ENCODE measurements around the gene FOXN1.
"Not testable (repeated sequence)": the region's sequence is repeated elsewhere in the genome, so short reads cannot be mapped to it uniquely, and the experiment has no call there.

The FOXN1 gene

DNA sequence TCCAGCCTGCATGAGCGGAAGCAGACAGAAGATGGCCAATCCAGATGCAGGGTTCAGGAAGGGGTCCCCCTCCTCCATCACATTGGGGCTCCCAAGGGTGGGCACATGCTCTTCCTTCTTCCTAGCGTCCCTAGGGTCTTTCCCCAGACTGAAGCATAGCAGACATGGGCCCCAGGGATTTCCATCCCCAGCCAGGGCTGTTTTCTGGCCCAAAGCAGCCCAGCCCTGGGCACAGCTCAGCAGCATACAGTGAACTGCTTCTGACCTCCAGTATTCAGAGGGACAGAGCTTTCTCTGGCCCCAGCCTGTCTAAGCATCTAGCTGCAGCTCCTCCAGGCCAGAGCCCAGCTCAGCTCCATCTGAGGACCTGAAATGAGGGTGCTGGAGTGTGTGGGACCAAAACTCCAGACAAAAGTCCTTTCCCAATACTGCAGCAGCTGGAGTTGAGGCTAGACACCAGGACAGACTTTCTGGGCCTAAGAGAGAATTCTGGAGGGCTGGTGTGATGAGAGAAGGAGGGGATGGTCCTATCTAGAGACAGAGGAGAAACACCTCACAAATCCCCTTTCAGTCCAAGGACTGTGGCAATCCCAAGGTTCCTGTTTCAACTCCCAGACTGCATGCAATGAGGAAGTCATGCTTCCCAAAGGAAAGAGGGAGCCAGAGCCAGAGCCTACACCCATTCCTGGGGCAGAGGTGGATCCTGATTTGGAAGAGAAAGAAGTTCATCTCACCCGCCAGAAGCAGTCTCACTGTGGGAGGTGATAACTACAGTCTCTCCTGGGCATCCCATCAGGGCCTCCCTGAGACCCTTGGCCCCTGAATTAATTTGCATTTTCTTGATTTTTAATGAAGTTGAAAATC is 4.5 kb upstream of the FOXN1 start:
- no peak for DNase-seq

DNA sequence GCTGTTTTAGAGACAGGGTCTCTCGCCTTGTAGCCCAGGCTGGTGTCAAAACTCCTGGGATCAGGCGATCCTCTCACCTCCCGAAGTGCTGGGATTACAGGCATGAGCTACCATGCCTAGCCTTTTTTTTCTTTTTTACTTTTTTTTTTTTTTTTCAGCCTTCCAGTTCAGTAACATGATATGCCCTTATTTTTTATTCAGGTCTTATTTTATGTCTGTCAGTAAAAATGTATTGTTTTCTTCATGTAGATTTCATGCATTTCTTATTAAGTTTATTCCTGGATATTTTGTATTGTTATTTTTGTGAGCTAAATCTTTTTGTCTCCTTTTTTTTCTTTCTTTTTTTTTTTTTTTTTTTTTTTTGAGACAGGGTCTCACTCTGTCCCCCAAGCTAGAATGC is 2.7 kb upstream of the FOXN1 start:
- no peak for DNase-seq

DNA sequence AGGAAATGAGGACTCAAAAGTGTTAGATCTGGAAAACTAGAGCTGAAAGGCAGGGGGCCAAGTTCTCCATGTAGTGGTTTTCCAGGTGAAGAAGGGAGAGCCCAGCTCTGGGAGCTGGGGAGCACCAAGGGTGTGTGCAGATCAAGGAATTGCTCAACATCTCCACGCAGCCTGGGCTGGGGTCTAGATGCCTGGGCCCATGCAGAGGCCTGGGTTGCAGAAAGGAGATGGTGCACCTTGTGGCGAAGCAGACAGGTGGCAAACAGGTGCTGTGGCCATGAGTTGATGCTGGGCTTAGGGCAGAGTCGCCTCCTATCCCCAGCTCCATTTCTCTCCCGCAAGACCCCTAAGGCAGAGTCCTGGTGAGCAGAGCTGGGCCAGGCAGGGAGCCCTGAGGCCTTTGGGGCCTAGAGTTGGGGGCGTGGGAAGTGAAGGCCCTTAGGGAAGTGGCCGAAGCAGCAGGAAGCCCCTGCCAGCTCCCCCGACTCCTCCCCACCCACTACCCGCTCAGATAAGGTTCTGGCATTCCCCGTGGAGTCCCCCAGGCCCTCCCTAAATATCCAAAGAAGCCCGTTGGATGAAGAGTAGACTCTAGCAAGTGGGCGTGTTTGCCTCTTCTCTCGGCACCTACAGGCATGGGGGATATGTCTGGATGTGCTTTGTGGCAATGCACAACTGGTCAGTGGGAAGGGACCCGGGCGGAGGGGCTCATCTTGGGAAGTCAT is 777 bp downstream of the FOXN1 start:
- no peak for DNase-seq

DNA sequence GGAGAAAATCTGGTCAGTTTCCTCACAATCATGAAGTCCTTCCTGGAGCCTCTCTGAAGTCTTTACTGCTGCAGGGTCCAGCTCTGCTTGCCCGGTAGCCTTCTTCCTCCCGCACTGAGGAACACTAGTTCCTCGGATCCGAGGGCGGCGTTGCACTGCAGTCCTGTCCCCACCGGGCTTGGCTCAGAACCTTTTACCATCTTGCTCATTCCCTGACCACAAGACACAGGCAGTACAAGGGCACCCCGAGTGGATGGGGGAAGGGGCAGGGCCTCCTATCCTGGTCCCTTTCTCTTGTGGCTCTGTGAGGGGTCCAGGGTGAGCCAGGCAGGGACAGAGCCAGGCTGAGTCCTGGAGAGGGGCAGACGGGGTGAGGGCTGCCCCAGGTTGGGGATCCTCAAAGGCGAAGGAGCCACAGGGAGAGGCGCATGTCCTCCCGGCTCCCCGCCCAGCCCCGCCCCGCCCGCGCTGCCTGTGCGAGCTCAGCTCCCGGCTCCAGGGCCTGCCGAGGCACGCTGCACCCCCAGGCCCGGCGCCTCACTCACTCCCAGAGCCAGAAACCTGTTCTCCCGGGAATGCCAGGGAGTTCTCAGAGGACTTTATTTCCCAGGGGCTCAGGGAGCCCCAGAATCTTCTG is 1.5 kb downstream of the FOXN1 start:
- DNase-seq = no peak

DNA sequence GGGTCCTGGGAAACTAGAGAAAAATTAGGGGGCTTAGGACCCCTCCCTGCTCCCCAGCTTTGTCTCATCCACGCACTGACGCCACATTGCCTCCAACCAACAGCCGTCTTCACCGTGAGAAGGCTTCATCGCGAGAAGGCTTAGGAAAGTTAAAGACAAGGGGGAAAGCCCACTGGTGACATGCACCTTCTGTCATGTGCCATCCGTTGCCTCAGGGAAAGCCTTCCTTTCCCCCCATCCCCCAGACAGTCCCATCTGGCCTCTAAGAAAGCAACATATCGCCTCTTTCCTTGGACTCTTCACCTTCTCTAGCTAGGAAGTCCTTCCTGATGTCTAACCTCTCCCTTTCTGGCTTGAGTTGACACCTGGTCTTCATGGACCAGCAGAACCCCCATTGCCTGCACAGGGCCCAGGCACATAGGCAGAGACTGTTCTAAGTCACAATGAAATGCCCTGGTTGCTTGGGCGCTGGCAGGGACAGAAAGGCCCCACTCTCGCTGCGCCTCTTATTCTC is 2.1 kb downstream of the FOXN1 start:
- DNase-seq = no peak

DNA sequence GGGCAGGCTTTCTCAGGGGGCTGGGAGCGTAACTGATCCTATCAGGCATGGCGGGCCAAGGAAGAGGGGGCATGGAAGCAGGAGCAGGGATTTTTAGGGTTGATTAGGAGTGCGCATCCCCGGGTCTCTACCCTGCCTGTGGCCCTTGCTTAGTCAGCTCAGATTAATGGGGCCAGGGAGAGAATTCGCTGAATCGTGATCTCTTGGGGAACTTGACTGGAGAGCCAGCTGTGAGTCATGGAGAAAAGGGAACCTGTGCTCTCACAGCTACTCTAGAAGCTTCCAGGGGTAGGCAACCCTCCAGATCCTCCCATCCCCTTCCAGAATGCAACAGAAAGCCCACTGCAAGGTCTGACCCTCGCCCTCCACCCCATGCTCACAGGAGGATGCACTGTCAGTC is 3.6 kb downstream of the FOXN1 start:
- DNase-seq = no peak

DNA sequence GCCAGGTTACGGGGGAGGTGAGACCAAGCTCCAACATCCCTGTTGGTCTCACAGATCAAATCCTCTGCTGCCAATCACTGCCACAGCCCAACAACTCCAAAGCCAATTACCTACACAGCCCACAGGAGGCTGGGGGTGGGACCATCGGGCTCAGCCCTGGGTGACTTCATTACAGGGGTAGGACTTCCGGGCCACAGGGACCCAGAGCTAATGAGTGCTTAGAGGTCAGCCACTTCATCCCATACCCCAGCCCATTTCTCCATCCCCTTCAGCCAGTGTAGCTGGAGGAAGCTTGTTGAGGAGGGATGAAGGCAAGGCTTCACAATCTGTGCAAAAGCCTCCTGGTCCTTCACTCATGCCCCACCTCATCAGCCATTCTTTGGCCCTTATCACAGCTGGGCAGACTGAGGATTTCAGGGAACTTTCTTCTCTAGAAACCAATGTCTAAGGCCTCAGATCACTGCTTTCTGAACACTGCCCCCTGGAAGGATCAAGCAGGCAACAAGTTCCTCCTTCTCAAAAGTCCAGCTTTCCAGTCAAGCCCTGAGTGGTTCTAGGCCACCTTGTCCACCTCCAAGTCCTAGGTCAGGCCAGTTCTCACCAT is 5.8 kb downstream of the FOXN1 start:
- DNase-seq = no peak

DNA sequence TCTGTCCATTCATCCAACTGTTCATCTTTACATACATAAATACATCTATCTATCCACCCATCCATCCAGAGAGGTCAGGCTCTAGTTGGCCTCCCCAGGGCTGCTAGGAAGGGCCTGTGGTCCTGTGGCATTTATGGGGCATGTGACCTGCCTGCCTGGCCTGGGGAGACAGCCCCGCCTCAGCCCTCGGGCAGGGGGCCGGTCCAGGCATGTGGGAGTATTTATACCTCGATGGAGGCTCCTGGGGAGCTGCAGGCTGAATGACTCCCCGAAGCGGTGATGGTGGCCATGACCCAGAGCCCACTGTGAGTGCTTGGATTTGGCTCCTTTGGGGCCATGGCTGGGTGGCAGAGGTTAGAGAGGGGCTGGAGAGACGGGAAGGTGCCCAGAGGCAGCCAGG is 7.3 kb downstream of the FOXN1 start:
- DNase-seq = no peak

DNA sequence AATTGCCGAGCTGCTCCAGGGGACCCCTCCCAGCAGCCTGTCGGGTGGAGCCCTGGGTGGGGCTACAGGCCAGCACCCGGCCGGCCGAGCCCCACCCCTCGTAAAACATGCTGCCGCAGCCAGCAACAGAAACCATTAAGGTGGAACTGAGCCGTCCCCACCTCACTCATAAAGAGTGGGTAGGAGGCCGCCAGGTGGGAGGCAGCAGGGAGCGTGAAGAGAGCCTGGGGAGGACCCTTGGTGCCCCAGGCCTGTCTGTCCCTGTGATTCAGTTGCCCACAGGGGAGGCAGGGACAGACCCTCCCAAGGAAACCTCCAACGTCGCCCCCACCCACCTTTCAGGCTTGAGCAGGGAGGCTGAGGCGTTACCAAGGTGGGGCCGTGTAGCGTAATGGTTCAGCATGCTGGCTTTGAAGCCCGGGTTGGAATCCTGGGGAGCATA is 8.4 kb downstream of the FOXN1 start:
- no peak for DNase-seq

DNA sequence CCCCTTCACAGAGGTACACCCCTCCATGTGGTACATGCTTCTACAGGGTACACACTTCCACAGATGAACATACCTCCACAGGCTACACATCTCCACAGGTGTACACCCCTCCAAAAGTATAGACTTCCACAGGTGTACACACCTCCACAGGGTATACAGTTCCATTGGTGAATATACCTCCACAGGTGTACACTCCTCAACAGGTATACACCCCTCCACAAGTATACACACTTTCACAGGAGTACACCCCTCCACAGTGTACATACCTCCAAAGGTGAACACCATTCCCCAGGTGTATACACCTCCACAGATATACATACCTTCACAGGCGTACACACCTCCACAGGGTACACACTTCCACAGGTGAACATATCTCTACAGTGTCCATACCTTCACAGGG is 9.4 kb downstream of the FOXN1 start:
- no peak for DNase-seq

DNA sequence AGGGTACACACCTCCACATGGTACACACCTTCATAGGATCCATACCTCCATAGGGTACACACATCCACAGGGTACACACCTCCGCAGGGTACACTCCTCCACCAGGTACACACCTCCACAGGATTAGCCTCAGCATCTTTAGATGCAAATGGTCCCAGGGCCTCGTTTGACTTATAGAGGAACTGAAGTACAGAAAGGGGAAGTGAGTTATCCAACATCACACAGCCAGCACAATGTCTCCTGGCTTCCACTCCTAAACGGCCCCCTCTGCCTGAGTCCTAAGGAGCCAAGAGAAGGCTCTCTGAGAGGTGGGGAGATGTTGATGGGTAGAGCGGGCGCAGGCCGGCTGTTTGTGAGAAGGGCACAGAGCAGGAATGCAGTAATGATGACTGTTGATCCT is 12.0 kb downstream of the FOXN1 start:
- DNase-seq = no peak

DNA sequence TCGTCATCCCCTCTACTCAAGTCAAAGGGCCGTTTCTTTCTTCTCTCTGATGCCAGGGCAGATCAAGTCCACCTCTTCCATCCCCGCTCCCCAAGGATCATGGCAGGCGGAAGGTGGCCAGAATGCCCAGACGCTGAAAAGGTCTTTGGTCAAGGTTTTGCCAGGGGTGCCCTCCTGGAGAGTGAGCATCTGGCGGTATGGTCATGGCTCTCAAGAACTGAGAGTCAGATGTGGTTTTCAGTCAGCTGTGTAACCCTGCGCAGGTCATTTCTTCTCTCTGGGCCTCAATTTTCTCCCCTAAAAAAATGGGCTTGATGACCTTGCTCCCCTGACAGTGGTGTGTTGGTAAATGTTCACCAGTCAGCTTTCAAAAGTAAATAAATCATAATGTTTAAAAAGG is 12.4 kb downstream of the FOXN1 start:
- no peak for DNase-seq

DNA sequence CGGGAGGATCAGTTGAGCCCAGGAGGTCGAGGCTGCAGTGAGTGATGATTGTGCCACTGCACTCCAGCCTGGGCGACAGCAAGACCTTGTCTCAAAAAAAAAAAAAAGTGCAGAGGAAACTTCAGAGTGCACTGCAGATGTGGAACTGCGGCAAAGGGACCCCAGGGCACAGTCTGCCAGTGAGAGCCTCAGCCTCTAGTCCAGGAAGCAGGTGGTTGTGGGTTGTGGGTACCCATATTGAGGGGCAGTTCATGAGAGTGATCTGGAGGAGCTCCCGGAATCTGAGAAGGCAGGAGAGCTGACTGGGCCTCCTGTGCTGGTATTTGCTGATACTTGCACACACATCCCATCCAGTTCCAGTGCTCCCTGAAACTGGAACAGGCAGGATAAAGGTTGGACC is 13.1 kb downstream of the FOXN1 start:
- no peak for DNase-seq

DNA sequence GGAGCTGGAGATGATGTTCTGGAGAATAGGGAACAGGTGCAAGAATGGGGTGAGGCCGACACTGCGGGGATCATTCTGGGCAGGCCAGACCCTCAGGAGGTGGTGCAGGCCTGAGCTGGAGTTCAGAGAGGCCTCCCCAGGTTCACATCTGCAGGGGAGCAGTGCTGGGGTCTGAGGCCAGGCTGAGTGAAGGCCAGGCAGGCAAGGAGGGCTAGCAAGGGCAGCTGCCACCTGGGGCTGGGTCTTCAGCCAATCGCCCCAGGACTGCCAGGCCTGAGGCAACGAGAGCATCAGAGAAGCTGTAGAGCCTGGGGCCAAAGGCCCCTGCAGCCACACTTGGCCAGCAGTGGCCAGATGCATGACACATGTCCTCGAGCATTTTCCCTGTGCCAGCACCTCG is 14.5 kb downstream of the FOXN1 start:
- DNase-seq = no peak

DNA sequence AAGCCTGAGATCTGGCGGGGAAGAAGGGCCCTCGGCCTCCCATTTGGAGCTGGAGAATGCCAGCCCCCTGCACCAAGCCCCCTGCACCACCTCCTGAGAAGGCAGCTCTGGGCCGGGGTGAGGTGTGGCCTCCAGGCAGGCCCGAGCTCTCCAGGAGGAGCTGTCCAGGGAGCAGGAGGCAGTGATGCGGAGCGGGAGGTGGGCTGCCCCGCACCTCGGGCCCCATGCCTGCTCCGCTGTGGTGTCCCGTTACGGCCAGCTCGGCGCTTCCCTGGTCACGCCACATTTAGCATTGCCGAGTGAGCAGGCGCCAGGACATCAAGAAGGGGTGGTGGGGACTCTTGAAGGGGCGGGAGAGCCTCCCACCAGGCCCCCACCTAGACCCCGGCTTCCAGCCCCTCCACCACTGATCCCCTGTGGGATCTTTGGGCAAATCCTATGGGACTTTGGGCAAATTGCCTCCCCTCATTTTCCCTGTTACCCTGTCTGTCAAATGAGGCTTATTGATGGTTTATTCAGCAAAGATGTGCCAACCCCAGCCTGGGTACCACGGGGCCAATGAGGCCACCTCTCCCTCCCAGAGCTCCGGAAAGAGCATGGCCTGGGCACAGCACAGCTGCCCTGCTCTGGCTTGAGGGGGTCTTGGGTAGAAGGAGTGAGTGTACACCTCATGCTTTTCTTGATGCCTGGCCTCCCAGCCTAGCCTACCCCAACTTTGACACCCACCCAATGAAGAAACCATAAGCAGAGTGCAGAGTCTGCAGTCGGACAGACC is 15.3 kb downstream of the FOXN1 start:
- DNase-seq = no peak

DNA sequence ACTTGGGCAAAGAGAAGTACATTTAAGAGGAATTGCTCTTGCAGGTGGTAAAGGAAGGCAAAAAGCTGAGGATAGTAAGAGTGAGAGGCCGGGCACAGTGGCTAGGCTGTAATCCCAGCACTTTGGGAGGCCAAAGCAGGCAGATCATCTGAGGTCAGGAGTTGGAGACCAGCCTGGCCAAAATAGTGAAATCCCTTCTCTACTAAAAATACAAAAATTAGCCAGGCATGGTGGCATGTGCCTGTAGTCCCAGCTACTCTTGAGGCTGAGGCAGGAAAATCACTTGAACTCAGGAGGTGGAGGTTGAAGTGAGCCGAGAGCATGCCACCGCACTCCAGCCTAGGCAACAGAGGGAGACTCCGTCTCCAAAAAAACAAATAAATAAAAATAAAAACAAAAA is 16.1 kb downstream of the FOXN1 start:
- DNase-seq = not testable (repeated sequence)

DNA sequence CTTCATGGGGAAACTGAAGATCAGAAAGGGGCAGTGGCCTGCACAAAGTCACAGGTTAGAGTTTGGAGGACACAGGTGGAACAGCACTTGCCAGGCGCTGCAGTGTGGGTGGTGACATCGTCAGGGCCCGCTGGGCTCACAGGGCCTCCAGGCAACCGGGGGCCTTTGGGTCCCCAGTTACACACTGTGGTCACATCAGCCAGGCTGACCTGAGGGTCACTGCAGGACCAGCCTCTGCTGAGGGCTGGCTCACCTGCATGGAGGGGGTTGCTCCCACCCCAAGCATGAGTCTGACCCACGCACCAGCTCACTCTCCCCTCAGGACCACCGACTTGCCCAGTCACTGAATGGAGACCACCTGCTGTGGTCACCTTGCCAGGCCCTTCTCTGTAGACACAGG is 17.0 kb downstream of the FOXN1 start:
- no peak for DNase-seq

DNA sequence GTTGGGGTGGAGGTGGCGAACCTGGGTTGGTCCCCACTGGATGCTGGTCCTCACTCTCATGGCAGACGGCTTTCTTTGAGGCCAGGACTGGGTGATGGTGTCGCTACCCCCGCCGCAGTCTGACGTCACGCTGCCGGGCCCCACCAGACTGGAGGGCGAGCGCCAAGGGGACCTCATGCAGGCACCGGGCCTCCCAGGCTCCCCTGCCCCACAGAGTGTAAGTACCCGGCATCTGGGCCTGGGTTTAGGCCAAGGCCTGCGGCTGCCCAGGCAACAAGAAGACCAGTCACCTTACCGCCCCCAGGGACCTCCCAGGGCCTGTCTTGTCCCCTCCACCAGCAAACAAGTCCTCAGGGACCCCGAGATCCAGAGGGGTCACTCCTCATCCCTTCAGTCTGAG is 17.7 kb downstream of the FOXN1 start:
- DNase-seq = no peak

DNA sequence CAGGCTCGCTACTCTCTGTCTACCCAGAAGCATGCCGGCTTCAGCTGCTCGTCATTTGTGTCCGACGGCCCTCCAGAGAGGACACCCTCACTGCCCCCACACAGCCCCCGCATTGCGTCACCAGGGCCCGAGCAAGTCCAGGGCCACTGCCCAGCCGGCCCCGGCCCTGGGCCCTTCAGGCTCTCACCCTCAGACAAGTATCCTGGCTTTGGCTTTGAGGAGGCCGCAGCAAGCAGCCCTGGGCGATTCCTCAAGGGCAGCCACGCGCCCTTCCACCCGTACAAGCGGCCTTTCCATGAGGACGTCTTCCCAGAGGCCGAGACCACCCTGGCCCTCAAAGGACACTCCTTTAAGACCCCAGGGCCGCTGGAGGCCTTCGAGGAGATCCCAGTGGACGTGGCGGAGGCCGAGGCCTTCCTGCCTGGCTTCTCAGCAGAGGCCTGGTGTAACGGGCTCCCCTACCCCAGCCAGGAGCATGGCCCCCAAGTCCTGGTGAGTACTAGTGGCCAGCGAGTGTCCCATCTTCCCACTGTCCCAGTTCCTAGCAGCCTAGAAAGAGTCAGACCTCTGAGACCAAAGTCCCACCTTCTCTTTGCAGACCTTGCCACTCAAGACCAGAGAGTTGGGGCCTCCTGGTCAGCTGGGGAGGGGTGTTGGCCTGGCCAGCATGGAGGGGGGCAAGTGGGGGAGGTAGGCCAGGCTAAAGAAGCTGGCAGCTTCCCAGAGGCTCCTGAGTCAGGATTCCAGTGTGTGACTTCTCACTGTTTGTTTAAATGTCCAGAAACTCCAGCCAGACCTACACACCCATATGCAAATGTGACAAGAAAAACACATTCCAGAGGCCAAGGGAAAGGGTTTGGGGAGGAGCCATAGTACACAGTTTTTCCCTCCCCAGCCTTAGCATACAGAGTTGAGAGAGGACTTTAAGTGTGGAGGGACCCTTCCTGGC is 18.6 kb downstream of the FOXN1 start:
- no peak for DNase-seq

DNA sequence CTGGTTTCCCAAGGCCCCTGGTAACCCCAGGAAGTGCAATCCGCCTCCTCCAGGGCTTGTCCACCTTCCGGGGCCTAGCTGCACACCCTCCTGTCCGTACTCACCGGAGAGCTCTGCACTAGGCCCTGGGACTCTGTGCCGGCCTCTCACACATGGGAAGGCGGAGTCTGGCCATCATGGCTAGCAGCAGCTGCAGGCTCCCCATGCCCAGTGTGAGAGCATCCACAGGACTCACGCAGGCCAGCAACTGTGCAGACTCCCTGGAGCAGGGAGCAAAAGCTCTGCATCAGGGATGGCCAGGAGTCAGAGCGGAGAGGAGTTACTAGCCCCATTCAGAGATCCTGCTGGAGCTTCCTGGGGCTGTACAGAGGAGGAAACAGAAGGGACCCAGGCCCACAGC is 20.2 kb downstream of the FOXN1 start:
- DNase-seq = no peak

DNA sequence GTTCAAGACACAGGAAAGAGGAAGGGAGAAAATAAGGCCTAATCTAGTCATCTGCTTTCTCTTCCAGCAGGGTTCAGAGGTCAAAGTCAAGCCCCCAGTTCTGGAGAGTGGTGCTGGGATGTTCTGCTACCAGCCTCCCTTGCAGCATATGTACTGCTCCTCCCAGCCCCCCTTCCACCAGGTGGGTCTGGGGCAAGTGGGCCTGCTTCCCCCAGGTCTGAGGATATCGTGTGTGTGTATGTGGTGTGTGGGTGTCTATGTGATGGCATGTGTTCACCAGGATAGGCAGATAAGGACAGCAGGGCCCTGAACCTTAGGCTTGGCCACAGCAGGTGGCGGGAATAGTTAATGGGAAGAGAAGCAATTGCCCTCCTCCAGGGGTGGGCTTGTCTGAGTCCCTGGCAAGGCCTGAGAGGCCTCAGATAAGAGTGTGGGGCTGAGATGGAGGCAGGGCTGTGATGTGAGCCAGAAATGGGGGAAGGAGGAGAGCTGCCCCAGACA is 21.1 kb downstream of the FOXN1 start:
- no peak for DNase-seq
